Karpas-422 (cell line): ENCODE measurements around the gene RAD23A. TPM values are rescaled to one million over a fixed set of nuclear protein-coding genes. Genes with fewer than 3 reads are reported as not detected.

ENCODE experiments used
- DNase-seq: peaks from one replicate; pipeline ENCODE4 v3.0.0-alpha.2; 2015
- H2AFZ ChIP-seq: fragments of 200-600 bp; sonication (generic); 2 replicates; pipeline ENCODE4 v1.6.1; 2014; ENCODE audit warnings: antibody characterized with exemption, low read length, mixed read lengths
- H3K27ac ChIP-seq: fragments of 200-600 bp; sonication (generic); 2 replicates; pipeline ENCODE4 v1.5.1; 2014; ENCODE audit warnings: mild to moderate bottlenecking, low read length, moderate library complexity
- H3K27me3 ChIP-seq: fragments of 200-600 bp; sonication (generic); 2 replicates; pipeline ENCODE4 v1.6.1; 2014; ENCODE audit warnings: low read length, mixed read lengths
- H3K36me3 ChIP-seq: fragments of 200-600 bp; sonication (generic); 2 replicates; pipeline ENCODE4 v1.6.1; 2014; ENCODE audit warnings: low read length, mixed read lengths; ENCODE audit not compliant: insufficient read depth
- H3K4me1 ChIP-seq: fragments of 200-600 bp; sonication (generic); 2 replicates; pipeline ENCODE4 v1.6.1; 2014; ENCODE audit warnings: mild to moderate bottlenecking, low read length, mixed read lengths
- H3K4me2 ChIP-seq: fragments of 200-600 bp; sonication (generic); 2 replicates; pipeline ENCODE4 v1.6.1; 2014; ENCODE audit warnings: low read length, low read depth, mild to moderate bottlenecking; ENCODE audit not compliant: poor library complexity, severe bottlenecking
- H3K4me3 ChIP-seq: fragments of 200-600 bp; sonication (generic); 2 replicates; pipeline ENCODE4 v1.5.1; 2014; ENCODE audit warnings: mild to moderate bottlenecking, antibody characterized with exemption, low read length, mixed read lengths
- H3K79me2 ChIP-seq: fragments of 200-600 bp; sonication (generic); 2 replicates; pipeline ENCODE4 v1.6.1; 2014; ENCODE audit warnings: mild to moderate bottlenecking, low read length, mixed read lengths
- H3K9ac ChIP-seq: fragments of 200-600 bp; sonication (generic); 2 replicates; pipeline ENCODE4 v1.6.0; 2014; ENCODE audit warnings: low read length
- H3K9me2 ChIP-seq: fragments of 200-600 bp; sonication (generic), shearing (Covaris generic); replicated peaks from 2 replicates; pipeline ENCODE4 v1.6.0; 2014; ENCODE audit warnings: mild to moderate bottlenecking, low read length, moderate library complexity; ENCODE audit not compliant: insufficient read depth
- H3K9me3 ChIP-seq: fragments of 300-700, 200-600 bp; sonication (generic); 2 replicates; pipeline ENCODE4 v1.6.1; 2014; ENCODE audit warnings: low read length, mixed read lengths
- H4K20me1 ChIP-seq: fragments of 200-600 bp; sonication (generic); 2 replicates; pipeline ENCODE4 v1.6.1; 2014; ENCODE audit warnings: mild to moderate bottlenecking, antibody characterized with exemption, low read length, low read depth; ENCODE audit not compliant: insufficient read depth
- total RNA-seq: library from RNA; depleted of rRNA; stranded (reverse); fragments of >200 nt; shearing (Covaris generic); gene quantifications from 2 replicates; pipeline ENCODE4 v1.2.3, GENCODE V29; 2014; ENCODE audit warnings: low replicate concordance

The RAD23A gene
- total RNA-seq, 1 experiment from 2014 or later: 130 TPM

- H3K9me2 ChIP-seq: no peaks in the 10 kb centered on the region
- H3K27me3 ChIP-seq: no peaks in the 10 kb centered on the region
- no peak overlapping the region for H3K9ac ChIP-seq
- no peak overlapping the region for H3K4me3 ChIP-seq
- peaks cover 7% of the 10 kb centered on the region; the same call in 1 of the 2 replicates for H3K36me3 ChIP-seq
- no peaks in the 10 kb centered on the region for H4K20me1 ChIP-seq
- H2AFZ ChIP-seq: no peak overlapping the region
- no peak for DNase-seq
- no peak overlapping the region for H3K4me2 ChIP-seq
- peaks cover 8% of the 10 kb centered on the region for H3K4me1 ChIP-seq
- H3K79me2 ChIP-seq: no peaks in the 10 kb centered on the region
- H3K9me3 ChIP-seq: no peaks in the 10 kb centered on the region
- no peak overlapping the region for H3K27ac ChIP-seq
Observed at GRCh38 chr19:12918253-12918652, 27.4 kb upstream of the RAD23A start.

GRCh38 chr19:12921047-12921446 is 24.6 kb upstream of the RAD23A start:
- no peak overlapping the region for H2AFZ ChIP-seq
- H3K4me2 ChIP-seq: no peak overlapping the region
- no peaks in the 10 kb centered on the region for H4K20me1 ChIP-seq
- H3K36me3 ChIP-seq: peaks cover 9% of the 10 kb centered on the region; the same call in 1 of the 2 replicates
- H3K9me3 ChIP-seq: no peaks in the 10 kb centered on the region
- H3K27me3 ChIP-seq: no peaks in the 10 kb centered on the region
- H3K9me2 ChIP-seq: no peaks in the 10 kb centered on the region
- no peak overlapping the region for H3K9ac ChIP-seq
- peaks cover 8% of the 10 kb centered on the region for H3K4me1 ChIP-seq
- no peaks in the 10 kb centered on the region for H3K79me2 ChIP-seq
- H3K4me3 ChIP-seq: no peak overlapping the region
- DNase-seq: no peak
- no peak overlapping the region for H3K27ac ChIP-seq

DNA sequence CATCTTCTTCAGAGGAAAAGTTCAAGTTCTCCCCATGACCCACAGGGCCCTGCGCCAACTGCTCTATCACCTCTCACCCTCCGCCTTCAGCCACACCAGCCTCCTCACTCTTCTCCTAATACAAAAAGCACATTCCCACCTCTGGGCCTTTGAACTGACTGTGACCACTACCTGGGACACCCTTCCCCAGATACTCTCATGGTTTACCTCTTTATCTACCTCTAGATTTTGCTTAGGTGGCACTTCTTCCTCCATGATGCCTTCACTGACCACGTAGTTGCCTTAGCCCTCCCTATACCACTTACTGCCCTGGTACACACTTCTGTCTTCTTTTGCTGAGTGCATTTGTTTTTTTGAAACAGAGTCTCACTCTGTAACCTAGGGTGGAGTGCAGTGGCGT is 22.7 kb upstream of the RAD23A start:
- H3K9ac ChIP-seq: no peak overlapping the region
- H3K27ac ChIP-seq: no peak overlapping the region
- H2AFZ ChIP-seq: no peak overlapping the region
- H3K36me3 ChIP-seq: peaks cover 18% of the 10 kb centered on the region
- DNase-seq: no peak
- H3K4me3 ChIP-seq: no peak overlapping the region
- H4K20me1 ChIP-seq: no peaks in the 10 kb centered on the region
- no peak overlapping the region for H3K4me2 ChIP-seq
- H3K4me1 ChIP-seq: peaks cover 8% of the 10 kb centered on the region
- no peaks in the 10 kb centered on the region for H3K79me2 ChIP-seq
- H3K27me3 ChIP-seq: no peaks in the 10 kb centered on the region
- H3K9me3 ChIP-seq: no peaks in the 10 kb centered on the region
- no peaks in the 10 kb centered on the region for H3K9me2 ChIP-seq

DNA sequence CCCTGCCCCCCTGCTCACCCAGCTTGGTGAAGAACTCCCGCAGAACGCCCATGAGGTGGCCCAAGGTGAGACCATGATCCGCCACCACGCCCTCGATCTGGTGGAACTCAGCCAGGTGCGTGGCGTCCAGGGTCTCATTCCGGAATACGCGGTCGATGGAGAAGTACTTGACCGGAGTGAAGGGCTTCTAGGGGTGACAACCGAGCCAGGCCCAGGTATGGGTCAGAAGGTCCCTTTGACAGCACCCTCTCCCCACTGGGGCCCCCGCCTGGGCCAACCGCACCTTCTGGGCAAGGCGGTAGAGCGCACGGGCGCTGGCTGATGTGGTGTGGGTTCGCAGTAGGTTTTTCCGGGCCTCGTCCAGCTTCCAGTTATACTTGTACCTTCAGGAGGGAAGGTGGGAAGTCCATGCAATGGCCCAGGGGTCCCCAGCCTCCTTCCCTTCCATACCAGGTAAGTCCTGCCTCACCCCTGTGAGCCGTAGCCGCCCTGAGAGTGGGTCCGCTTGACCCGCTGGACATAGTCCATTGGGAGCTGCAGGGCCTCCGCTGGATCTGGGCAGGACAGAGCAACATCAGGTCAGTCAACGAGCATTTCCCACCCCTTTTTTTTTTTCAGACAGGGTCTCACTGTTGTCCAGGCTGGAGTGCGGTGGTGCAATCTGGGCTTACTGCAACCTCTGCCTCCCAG is 20.9 kb upstream of the RAD23A start:
- H3K9me2 ChIP-seq: no peaks in the 10 kb centered on the region
- no peak overlapping the region for H3K4me3 ChIP-seq
- no peak overlapping the region for H3K27ac ChIP-seq
- H3K27me3 ChIP-seq: no peaks in the 10 kb centered on the region
- no peaks in the 10 kb centered on the region for H3K9me3 ChIP-seq
- no peaks in the 10 kb centered on the region for H4K20me1 ChIP-seq
- H3K4me2 ChIP-seq: no peak overlapping the region
- H3K4me1 ChIP-seq: no peaks in the 10 kb centered on the region
- H3K9ac ChIP-seq: no peak overlapping the region
- no peak overlapping the region for H2AFZ ChIP-seq
- 0 out of 2 replicates have a peak, but pooled peaks cover 2% of the 10 kb centered on the region for H3K79me2 ChIP-seq
- peaks cover 32% of the 10 kb centered on the region for H3K36me3 ChIP-seq
- no peak for DNase-seq

DNA sequence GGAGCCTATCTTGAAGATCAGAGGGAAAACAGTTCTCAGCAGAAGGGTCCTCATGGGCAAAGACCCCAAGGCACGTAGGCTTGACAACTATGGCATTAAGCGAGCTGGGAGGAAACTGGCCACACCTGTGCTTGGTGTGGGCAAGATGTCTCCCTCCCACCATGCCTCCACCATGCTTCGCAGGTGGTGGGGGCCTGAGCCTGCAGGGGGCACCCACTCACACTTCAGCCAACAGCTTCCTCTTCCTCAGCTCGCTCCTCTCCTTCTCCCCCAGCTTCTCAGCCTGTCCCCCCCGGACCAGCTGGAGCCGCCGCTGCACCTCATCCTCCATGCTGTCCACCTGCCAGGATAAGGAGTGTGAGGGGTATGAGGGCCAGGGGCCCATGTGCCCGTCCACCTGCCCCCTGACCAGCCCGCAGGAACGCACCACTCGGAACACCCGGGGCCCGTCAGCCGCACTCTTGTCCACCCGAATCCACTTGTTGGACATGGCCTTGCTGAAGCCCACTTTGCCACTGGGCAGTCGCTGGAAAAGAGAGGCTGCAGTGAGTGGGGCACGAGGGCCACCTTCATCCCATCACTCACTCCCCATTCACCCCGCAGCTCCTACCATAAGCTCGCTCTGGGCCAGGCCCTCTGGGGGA is 15.5 kb upstream of the RAD23A start:
- peaks cover 10% of the 10 kb centered on the region; the same call in 1 of the 2 replicates for H4K20me1 ChIP-seq
- no peaks in the 10 kb centered on the region for H3K9me3 ChIP-seq
- H2AFZ ChIP-seq: no peak overlapping the region
- no peak overlapping the region for H3K4me2 ChIP-seq
- H3K27me3 ChIP-seq: no peaks in the 10 kb centered on the region
- H3K4me1 ChIP-seq: peaks cover 20% of the 10 kb centered on the region
- H3K79me2 ChIP-seq: peaks cover 38% of the 10 kb centered on the region
- H3K9ac ChIP-seq: no peak overlapping the region
- no peak overlapping the region for H3K4me3 ChIP-seq
- H3K36me3 ChIP-seq: peaks cover 37% of the 10 kb centered on the region
- no peaks in the 10 kb centered on the region for H3K9me2 ChIP-seq
- H3K27ac ChIP-seq: no peak overlapping the region
- DNase-seq: no peak

GRCh38 chr19:12932392-12933286 is 13.0 kb upstream of the RAD23A start:
- Histone ChIP-seq H3K79me2 (peaks cover 38% of the 10 kb centered on the region), H2AFZ (no peak overlapping the region), H4K20me1 (peaks cover 10% of the 10 kb centered on the region; the same call in 1 of the 2 replicates), H3K4me2 (peak overlapping the region; percentile 91), H3K4me1 (peaks cover 27% of the 10 kb centered on the region), H3K4me3 (peak overlapping the region; percentile 81), H3K27me3 (no peaks in the 10 kb centered on the region), H3K9me3 (no peaks in the 10 kb centered on the region), H3K9me2 (no peaks in the 10 kb centered on the region), H3K27ac (peak overlapping the region; percentile 39; the same call in 1 of the 2 replicates), H3K36me3 (peaks cover 29% of the 10 kb centered on the region), H3K9ac (peak overlapping the region; percentile 81)
- no peak for DNase-seq

DNA sequence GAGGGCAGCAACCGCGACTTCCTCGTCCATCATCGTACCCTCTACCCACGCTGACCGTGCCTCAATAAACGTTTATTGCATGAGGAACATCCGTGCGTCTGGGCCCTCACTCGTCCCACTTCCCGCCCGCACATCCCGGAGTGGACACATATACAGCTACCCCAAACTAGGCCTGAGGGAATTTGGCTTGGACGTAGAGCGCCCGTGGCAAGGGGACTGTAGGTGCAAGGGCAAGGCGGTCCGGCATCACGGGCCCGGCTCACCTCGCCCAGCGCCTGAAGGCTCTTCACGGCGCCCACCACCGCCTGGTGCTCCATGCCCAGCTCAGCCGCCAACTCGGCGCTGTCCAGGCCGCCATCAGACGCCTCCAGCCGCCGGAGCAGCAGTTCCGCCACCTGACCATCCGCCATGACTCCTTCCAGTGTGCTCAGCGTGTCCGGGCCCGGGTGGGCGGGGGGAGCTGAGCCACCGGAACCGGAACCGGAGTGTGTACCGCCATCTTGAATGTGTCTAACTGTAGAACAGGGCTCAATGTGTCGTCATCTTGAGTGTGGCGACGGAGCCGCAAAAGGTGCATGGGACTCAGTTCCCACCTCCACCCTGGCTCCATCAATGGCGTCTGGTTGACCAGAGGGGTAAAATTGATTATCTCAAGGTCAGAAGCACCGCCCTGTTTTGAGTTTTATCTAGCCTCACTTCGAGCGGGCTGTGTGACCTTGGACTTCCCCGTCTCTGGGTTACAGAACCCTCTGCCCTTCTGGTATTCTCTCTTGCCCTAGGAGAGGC is 12.2 kb upstream of the RAD23A start, which contains the start of gene FARSA:
Gene FARSA, minus strand, starts transcription at position 425 of the 786 bp plus-strand sequence. Its CDS starts 15 bp downstream, at position 410.
- Histone ChIP-seq H4K20me1 (peaks cover 10% of the 10 kb centered on the region; the same call in 1 of the 2 replicates), H3K9me3 (no peaks in the 10 kb centered on the region), H2AFZ (peak within 1 kb of the TSS; percentile 74; the same call in 1 of the 2 replicates), H3K9me2 (no peaks in the 10 kb centered on the region), H3K27me3 (no peaks in the 10 kb centered on the region), H3K27ac (peak within 1 kb of the TSS; percentile 39; the same call in 1 of the 2 replicates), H3K4me1 (peaks cover 31% of the 10 kb centered on the region), H3K36me3 (peaks cover 24% of the 10 kb centered on the region), H3K4me2 (peak within 1 kb of the TSS; percentile 91), H3K9ac (peak within 1 kb of the TSS; percentile 81), H3K4me3 (peak within 1 kb of the TSS; percentile 81), H3K79me2 (peaks cover 38% of the 10 kb centered on the region)
- DNase-seq: peak; percentile 97
